Measurements from ENCODE around the gene WNT2B. TPM values are rescaled to one million over a fixed set of nuclear protein-coding genes. Genes with fewer than 3 reads are reported as not detected.

Gene WNT2B
- total RNA-seq, 1 donor from 2014 or later, result not detected

DNA sequence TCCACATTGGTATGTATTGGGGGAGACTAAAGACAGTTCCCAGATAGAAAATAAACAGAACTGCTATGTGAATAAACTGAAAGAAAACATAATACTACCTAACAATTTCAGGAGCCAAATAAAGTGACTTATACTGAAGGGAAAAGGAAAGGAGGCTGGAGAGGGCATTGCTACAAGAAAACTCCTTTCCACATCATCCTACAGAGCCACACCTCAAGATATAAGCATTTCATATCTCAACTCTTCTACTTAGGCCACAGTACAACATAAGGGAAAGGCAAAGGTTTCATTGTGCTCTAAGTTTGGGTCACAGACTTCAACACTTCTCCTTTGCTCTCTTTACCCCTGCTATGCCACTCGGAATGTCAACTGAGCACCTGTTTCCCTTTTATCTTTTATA, 55.3 kb downstream of the WNT2B start:
- intact Hi-C loops (cut with micrococcal nuclease), result no loop called here

DNA sequence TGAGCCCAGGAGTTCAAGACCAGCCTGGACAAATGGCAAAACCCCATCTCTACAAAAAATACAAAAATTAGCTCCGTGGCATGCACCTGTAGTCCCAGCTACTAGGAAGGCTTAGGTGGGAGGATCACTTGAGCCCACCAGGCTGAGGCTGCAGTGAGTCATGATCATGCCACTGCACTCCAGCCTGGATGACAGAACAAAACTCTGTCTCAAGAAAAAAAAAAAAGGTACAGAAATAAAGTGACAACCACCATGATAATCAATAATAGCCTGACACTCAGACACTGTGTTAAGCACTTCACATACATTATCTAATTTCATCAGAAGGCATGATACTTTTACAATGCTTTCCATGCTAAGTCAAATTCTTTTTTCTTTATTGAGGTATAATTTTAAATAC, 57.0 kb downstream of the WNT2B start:
- intact Hi-C loops (cut with micrococcal nuclease), result no loop called here

DNA sequence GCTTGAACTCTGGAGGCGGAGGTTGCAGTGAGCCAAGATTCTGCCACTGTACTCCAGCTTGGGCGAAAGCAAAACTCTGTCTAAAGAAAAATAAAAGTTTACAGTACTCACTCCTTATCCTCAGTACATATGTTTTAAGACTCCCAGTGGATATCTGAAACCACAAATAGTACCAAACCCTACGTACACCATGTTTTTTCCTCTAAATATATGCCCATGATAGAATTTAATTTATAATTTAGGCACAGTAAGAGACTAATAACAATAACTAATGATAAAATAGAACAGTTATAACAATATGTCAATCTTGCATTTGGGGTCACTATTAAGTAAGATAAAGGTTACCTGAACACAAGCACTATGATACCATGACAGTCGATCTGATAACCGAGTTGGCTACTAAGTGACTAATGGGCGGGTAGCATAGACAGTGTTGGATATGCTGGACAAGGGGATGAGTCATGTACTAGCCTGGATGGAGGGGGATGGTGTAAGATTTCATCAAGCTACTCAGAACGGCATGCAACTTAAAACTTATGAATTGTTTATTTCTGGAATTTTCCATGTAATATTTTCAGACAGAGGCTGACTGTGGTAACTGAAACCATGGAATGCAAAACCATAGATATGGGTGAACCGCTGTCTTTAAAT, 66.5 kb downstream of the WNT2B start:
- intact Hi-C loops (cut with micrococcal nuclease), result no loop called here

- intact Hi-C loops (cut with micrococcal nuclease), result no loop called here
Measured at GRCh38 chr1:112576240-112576639, 67.5 kb downstream of the WNT2B start.

Other genes with a start within 250 kb of the WNT2B start
- gene CTTNBP2NL, start 112.8 kb upstream of the WNT2B start, total RNA-seq, result 0.93 and 1.0 TPM in 2 replicates
- 13.0 and 14.9 TPM in 2 replicates for gene ST7L, start 110.2 kb downstream of the WNT2B start, total RNA-seq
- 274 and 282 TPM in 2 replicates for gene CAPZA1, start 110.9 kb downstream of the WNT2B start, total RNA-seq
- 78.4 and 81.6 TPM in 2 replicates for gene MOV10, start 165.7 kb downstream of the WNT2B start, total RNA-seq
- gene RHOC, start 198.2 kb downstream of the WNT2B start, total RNA-seq, result 87.5 and 99.2 TPM in 2 replicates
- gene PPM1J, start 206.4 kb downstream of the WNT2B start, total RNA-seq, result 0.16 and 0.32 TPM in 2 replicates

Data from T-helper 2 cell treated with Interferon-gamma antibody and Interleukin-4, amounts not matched to agents 100 ng/mL and 5 ng/mL, for 36 hours (primary cell).